Skeletal muscle cell (primary cell): ENCODE data around the gene GPR152.
"Not testable (repeated sequence)": the region's sequence is repeated elsewhere in the genome, so short reads cannot be mapped to it uniquely, and the experiment has no call there.

Source experiments
- DNase-seq: peaks from one replicate; pipeline ENCODE4 v3.0.0-alpha.2; 2010; ENCODE audit warnings: low read depth
- H3K4me3 ChIP-seq: 2 replicates; pipeline ENCODE4 v1.5.1; 2011; ENCODE audit warnings: low read depth, mild to moderate bottlenecking, control low read depth, low read length, moderate library complexity

GPR152 gene

GRCh38 chr11:67466962-67467771 is 14.6 kb upstream of the GPR152 start:
- no peak overlapping the region for H3K4me3 ChIP-seq
- DNase-seq = no peak

GRCh38 chr11:67466367-67466766 is 13.8 kb upstream of the GPR152 start:
- H3K4me3 ChIP-seq = no peak overlapping the region

GRCh38 chr11:67465530-67465929 is 13.0 kb upstream of the GPR152 start:
- not testable (repeated sequence) for H3K4me3 ChIP-seq, DNase-seq

More at GRCh38 chr11:67466367-67466766, 13.8 kb upstream of the GPR152 start:
- DNase-seq = no peak

- H3K4me3 ChIP-seq = peak overlapping the region; percentile 61
- no peak for DNase-seq
Measured at GRCh38 chr11:67465189-67465510, 12.6 kb upstream of the GPR152 start.

- peak overlapping the region; percentile 61 for H3K4me3 ChIP-seq
Measured at GRCh38 chr11:67464411-67465188, 12.1 kb upstream of the GPR152 start.

GRCh38 chr11:67463680-67464410 is 11.3 kb upstream of the GPR152 start:
- no peak for DNase-seq
- peak overlapping the region; percentile 61 for H3K4me3 ChIP-seq

More at GRCh38 chr11:67464411-67465188, 12.1 kb upstream of the GPR152 start:
- no peak for DNase-seq

- H3K4me3 ChIP-seq = no peak overlapping the region
- DNase-seq = no peak
Measured at GRCh38 chr11:67463186-67463585, 10.7 kb upstream of the GPR152 start.

- H3K4me3 ChIP-seq = no peak overlapping the region
- no peak for DNase-seq
Measured at GRCh38 chr11:67458266-67458665, 5.7 kb upstream of the GPR152 start.

GRCh38 chr11:67457453-67457852 is 4.9 kb upstream of the GPR152 start:
- no peak for DNase-seq
- H3K4me3 ChIP-seq = no peak overlapping the region

GRCh38 chr11:67456068-67456705 is 3.7 kb upstream of the GPR152 start:
- no peak overlapping the region for H3K4me3 ChIP-seq
- no peak for DNase-seq

- H3K4me3 ChIP-seq = no peak within 1 kb of the TSS
- DNase-seq = no peak
Measured at GRCh38 chr11:67455054-67455453, 2.5 kb upstream of the GPR152 start, which contains the start of gene CABP4. Gene CABP4, plus strand, starts transcription at chr11:67455354. Its CDS starts 70 bp downstream, at chr11:67455424.

- H3K4me3 ChIP-seq = no peak overlapping the region
- no peak for DNase-seq
Measured at GRCh38 chr11:67453816-67454732, 1.5 kb upstream of the GPR152 start.

- no peak overlapping the region for H3K4me3 ChIP-seq
- no peak for DNase-seq
Measured at GRCh38 chr11:67451658-67451976, 912 bp downstream of the GPR152 start.

GRCh38 chr11:67450796-67451657 is 1.5 kb downstream of the GPR152 start:
- H3K4me3 ChIP-seq = no peak overlapping the region
- DNase-seq = no peak

GRCh38 chr11:67449116-67449844 is 3.2 kb downstream of the GPR152 start:
- DNase-seq = no peak
- H3K4me3 ChIP-seq = no peak overlapping the region

- no peak for DNase-seq
- H3K4me3 ChIP-seq = no peak overlapping the region
Measured at GRCh38 chr11:67448220-67448609, 4.3 kb downstream of the GPR152 start.

GRCh38 chr11:67445515-67445914 is 7.0 kb downstream of the GPR152 start:
- DNase-seq = no peak
- H3K4me3 ChIP-seq = no peak overlapping the region
